GM10266 (cell line): ENCODE measurements around the gene COL4A2.
"Not testable (repeated sequence)": the region's sequence is repeated elsewhere in the genome, so short reads cannot be mapped to it uniquely, and the experiment has no call there.

Experiments used
- DNase-seq: peaks from one replicate; pipeline ENCODE4 v3.0.0; 2012; ENCODE audit errors: extremely low spot score
- TF ChIP-seq, protein P1 (sequence below): IDR thresholded peaks from 2 replicates; pipeline ENCODE4 v1.5.1; 2012; ENCODE audit warnings: mild to moderate bottlenecking, low read depth; ENCODE audit not compliant: control insufficient read depth, insufficient read depth; ENCODE audit errors: missing control alignments

Gene COL4A2

GRCh38 chr13:110450941-110451730 is 144.1 kb downstream of the COL4A2 start:
- no peak for DNase-seq

GRCh38 chr13:110453091-110453490 is 146.0 kb downstream of the COL4A2 start:
- DNase-seq = not testable (repeated sequence)

More at GRCh38 chr13:110450941-110451730, 144.1 kb downstream of the COL4A2 start:
- TF ChIP-seq, protein P1, sequence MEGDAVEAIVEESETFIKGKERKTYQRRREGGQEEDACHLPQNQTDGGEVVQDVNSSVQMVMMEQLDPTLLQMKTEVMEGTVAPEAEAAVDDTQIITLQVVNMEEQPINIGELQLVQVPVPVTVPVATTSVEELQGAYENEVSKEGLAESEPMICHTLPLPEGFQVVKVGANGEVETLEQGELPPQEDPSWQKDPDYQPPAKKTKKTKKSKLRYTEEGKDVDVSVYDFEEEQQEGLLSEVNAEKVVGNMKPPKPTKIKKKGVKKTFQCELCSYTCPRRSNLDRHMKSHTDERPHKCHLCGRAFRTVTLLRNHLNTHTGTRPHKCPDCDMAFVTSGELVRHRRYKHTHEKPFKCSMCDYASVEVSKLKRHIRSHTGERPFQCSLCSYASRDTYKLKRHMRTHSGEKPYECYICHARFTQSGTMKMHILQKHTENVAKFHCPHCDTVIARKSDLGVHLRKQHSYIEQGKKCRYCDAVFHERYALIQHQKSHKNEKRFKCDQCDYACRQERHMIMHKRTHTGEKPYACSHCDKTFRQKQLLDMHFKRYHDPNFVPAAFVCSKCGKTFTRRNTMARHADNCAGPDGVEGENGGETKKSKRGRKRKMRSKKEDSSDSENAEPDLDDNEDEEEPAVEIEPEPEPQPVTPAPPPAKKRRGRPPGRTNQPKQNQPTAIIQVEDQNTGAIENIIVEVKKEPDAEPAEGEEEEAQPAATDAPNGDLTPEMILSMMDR = no peak

- DNase-seq = no peak
- TF ChIP-seq, protein P1 = no peak
Measured at GRCh38 chr13:110453797-110454196, 146.7 kb downstream of the COL4A2 start.

DNA sequence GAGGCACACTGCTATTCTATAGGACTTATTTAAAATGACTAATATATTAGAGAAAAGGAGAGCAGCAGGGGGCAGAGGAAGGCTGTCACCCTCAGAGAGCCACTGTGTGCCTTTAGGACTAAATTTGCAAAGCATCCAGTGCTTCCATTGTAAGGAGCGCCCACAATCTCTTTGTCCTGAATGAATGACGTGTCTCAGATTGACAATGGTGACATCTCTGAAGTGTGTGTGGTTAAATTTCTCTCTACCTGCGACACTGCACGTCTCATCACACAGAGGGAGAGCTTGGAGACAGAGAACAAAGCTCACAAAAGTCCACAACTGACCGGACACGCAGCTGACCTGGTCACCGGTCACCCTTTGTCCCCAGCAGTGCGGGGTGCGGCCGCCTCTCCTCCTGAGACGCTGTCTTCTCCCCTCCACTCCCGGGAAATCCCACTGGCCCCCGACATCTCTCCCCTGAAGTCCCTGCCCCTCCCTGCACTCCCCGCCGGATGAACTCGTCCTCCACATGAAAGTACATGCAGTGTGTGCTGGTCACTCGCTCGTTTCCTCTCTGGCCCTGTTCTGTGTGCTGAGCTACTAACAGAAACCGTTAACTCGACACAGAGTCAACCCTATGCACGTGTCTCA is 147.3 kb downstream of the COL4A2 start:
- TF ChIP-seq, protein P1 = no peak
- no peak for DNase-seq

DNA sequence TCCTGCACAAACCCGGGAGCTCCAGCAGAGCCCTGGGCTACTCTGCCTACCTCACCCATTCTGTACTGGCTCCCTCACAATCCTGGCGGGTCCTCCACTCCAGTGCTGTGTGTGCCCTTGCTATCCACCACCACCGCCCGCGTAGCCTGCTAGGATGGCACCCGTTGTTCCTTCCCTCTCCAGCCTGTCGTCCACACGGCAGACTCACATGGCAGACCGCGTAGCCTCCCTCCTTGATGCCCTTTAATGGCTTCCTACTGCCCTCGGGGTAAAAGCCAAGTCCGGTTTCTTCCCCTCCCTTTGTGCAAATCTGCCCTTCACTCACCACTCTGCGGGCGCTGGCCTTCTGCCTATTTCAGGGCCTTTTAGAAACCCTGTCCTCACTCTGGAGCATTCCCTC is 147.9 kb downstream of the COL4A2 start:
- TF ChIP-seq, protein P1 = no peak
- no peak for DNase-seq

- DNase-seq = no peak
- TF ChIP-seq, protein P1 = no peak
Measured at GRCh38 chr13:110455444-110455843, 148.4 kb downstream of the COL4A2 start.

DNA sequence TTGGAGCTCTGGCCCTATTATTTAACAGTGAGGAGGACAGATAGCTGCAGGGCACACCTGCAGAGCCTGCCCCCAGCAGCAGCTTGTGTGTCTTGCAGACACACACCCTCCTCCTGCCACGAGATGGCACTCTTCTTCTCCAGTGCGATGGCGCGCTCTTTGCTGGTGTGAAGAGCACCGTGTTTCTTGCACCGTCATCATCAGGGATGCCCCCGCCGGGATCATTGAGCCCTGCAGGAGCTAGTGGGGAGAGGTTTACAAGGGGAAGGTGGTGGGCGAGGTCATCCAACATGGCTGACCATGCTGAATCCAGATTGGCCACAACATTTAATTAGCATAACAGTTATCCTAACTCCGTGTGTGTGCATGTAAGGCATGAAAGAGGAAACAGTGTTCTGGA is 148.9 kb downstream of the COL4A2 start:
- peak; percentile 95 for DNase-seq
- TF ChIP-seq, protein P1 = peak; percentile 89
